ENCODE results near the gene PLA2G4D.

Gene PLA2G4D

GRCh38 chr15:42070976-42071350 lies 23.4 kb downstream of the PLA2G4D start:
- Histone ChIP-seq H3K27me3 (ENCODE audit: control insufficient read depth, insufficient read depth, low read length) (no peaks in the 10 kb centered on the region), H3K4me1 (ENCODE audit: control insufficient read depth, insufficient read depth, low read length) (no peaks in the 10 kb centered on the region), H3K4me3 (ENCODE audit: low read depth, low read length) (no peak overlapping the region), H3K27ac (ENCODE audit: low read depth, low read length) (no peak overlapping the region), H3K9ac (ENCODE audit: low read depth, low read length) (no peak overlapping the region), H3K36me3 (ENCODE audit: control insufficient read depth, insufficient read depth, low read length) (no peaks in the 10 kb centered on the region), H3K9me3 (ENCODE audit: control insufficient read depth, insufficient read depth, low read length) (no peaks in the 10 kb centered on the region)

GRCh38 chr15:42070279-42070975 lies 23.9 kb downstream of the PLA2G4D start:
- Histone ChIP-seq H3K4me1 (ENCODE audit: control insufficient read depth, insufficient read depth, low read length) (no peaks in the 10 kb centered on the region), H3K27ac (ENCODE audit: low read depth, low read length) (no peak overlapping the region), H3K4me3 (ENCODE audit: low read depth, low read length) (no peak overlapping the region), H3K36me3 (ENCODE audit: control insufficient read depth, insufficient read depth, low read length) (no peaks in the 10 kb centered on the region), H3K27me3 (ENCODE audit: control insufficient read depth, insufficient read depth, low read length) (no peaks in the 10 kb centered on the region), H3K9me3 (ENCODE audit: control insufficient read depth, insufficient read depth, low read length) (no peaks in the 10 kb centered on the region), H3K9ac (ENCODE audit: low read depth, low read length) (no peak overlapping the region)

GRCh38 chr15:42069496-42070278 lies 24.7 kb downstream of the PLA2G4D start:
- no peak overlapping the region for H3K4me3 ChIP-seq (ENCODE audit: low read depth, low read length)
- no peak overlapping the region for H3K9ac ChIP-seq (ENCODE audit: low read depth, low read length)
- no peaks in the 10 kb centered on the region for H3K4me1 ChIP-seq (ENCODE audit: control insufficient read depth, insufficient read depth, low read length)
- H3K27me3 ChIP-seq (ENCODE audit: control insufficient read depth, insufficient read depth, low read length), result no peaks in the 10 kb centered on the region
- no peaks in the 10 kb centered on the region for H3K36me3 ChIP-seq (ENCODE audit: control insufficient read depth, insufficient read depth, low read length)
- no peaks in the 10 kb centered on the region for H3K9me3 ChIP-seq (ENCODE audit: control insufficient read depth, insufficient read depth, low read length)
- H3K27ac ChIP-seq (ENCODE audit: low read depth, low read length), result no peak overlapping the region

- Histone ChIP-seq H3K36me3 (ENCODE audit: control insufficient read depth, insufficient read depth, low read length) (no peaks in the 10 kb centered on the region), H3K9ac (ENCODE audit: low read depth, low read length) (no peak overlapping the region), H3K4me1 (ENCODE audit: control insufficient read depth, insufficient read depth, low read length) (no peaks in the 10 kb centered on the region), H3K9me3 (ENCODE audit: control insufficient read depth, insufficient read depth, low read length) (no peaks in the 10 kb centered on the region), H3K27me3 (ENCODE audit: control insufficient read depth, insufficient read depth, low read length) (no peaks in the 10 kb centered on the region), H3K4me3 (ENCODE audit: low read depth, low read length) (no peak overlapping the region), H3K27ac (ENCODE audit: low read depth, low read length) (no peak overlapping the region)
Observed at GRCh38 chr15:42069025-42069424, 25.3 kb downstream of the PLA2G4D start.

- no peak overlapping the region for H3K9ac ChIP-seq (ENCODE audit: low read depth, low read length)
- H3K9me3 ChIP-seq (ENCODE audit: control insufficient read depth, insufficient read depth, low read length), result no peaks in the 10 kb centered on the region
- H3K4me1 ChIP-seq (ENCODE audit: control insufficient read depth, insufficient read depth, low read length), result no peaks in the 10 kb centered on the region
- no peaks in the 10 kb centered on the region for H3K36me3 ChIP-seq (ENCODE audit: control insufficient read depth, insufficient read depth, low read length)
- H3K27ac ChIP-seq (ENCODE audit: low read depth, low read length), result no peak overlapping the region
- H3K27me3 ChIP-seq (ENCODE audit: control insufficient read depth, insufficient read depth, low read length), result no peaks in the 10 kb centered on the region
- no peak overlapping the region for H3K4me3 ChIP-seq (ENCODE audit: low read depth, low read length)
Observed at GRCh38 chr15:42068601-42069000, 25.8 kb downstream of the PLA2G4D start.

- H3K4me1 ChIP-seq (ENCODE audit: control insufficient read depth, insufficient read depth, low read length), result no peaks in the 10 kb centered on the region
- H3K9me3 ChIP-seq (ENCODE audit: control insufficient read depth, insufficient read depth, low read length), result no peaks in the 10 kb centered on the region
- H3K27me3 ChIP-seq (ENCODE audit: control insufficient read depth, insufficient read depth, low read length), result no peaks in the 10 kb centered on the region
- no peak overlapping the region for H3K27ac ChIP-seq (ENCODE audit: low read depth, low read length)
- no peak overlapping the region for H3K9ac ChIP-seq (ENCODE audit: low read depth, low read length)
- H3K4me3 ChIP-seq (ENCODE audit: low read depth, low read length), result no peak overlapping the region
- H3K36me3 ChIP-seq (ENCODE audit: control insufficient read depth, insufficient read depth, low read length), result no peaks in the 10 kb centered on the region
Observed at GRCh38 chr15:42066764-42067415, 27.5 kb downstream of the PLA2G4D start.

GRCh38 chr15:42065468-42065867 lies 28.9 kb downstream of the PLA2G4D start:
- H3K36me3 ChIP-seq (ENCODE audit: control insufficient read depth, insufficient read depth, low read length), result no peaks in the 10 kb centered on the region
- H3K9ac ChIP-seq (ENCODE audit: low read depth, low read length), result no peak overlapping the region
- no peaks in the 10 kb centered on the region for H3K9me3 ChIP-seq (ENCODE audit: control insufficient read depth, insufficient read depth, low read length)
- H3K27ac ChIP-seq (ENCODE audit: low read depth, low read length), result no peak overlapping the region
- no peaks in the 10 kb centered on the region for H3K27me3 ChIP-seq (ENCODE audit: control insufficient read depth, insufficient read depth, low read length)
- H3K4me1 ChIP-seq (ENCODE audit: control insufficient read depth, insufficient read depth, low read length), result no peaks in the 10 kb centered on the region
- no peak overlapping the region for H3K4me3 ChIP-seq (ENCODE audit: low read depth, low read length)

- H3K4me3 ChIP-seq (ENCODE audit: low read depth, low read length), result no peak overlapping the region
- no peak overlapping the region for H3K9ac ChIP-seq (ENCODE audit: low read depth, low read length)
- no peaks in the 10 kb centered on the region for H3K27me3 ChIP-seq (ENCODE audit: control insufficient read depth, insufficient read depth, low read length)
- no peaks in the 10 kb centered on the region for H3K4me1 ChIP-seq (ENCODE audit: control insufficient read depth, insufficient read depth, low read length)
- no peak overlapping the region for H3K27ac ChIP-seq (ENCODE audit: low read depth, low read length)
- no peaks in the 10 kb centered on the region for H3K9me3 ChIP-seq (ENCODE audit: control insufficient read depth, insufficient read depth, low read length)
- H3K36me3 ChIP-seq (ENCODE audit: control insufficient read depth, insufficient read depth, low read length), result no peaks in the 10 kb centered on the region
Observed at GRCh38 chr15:42065033-42065432, 29.3 kb downstream of the PLA2G4D start.

- no peak overlapping the region for H3K27ac ChIP-seq (ENCODE audit: low read depth, low read length)
- H3K27me3 ChIP-seq (ENCODE audit: control insufficient read depth, insufficient read depth, low read length), result no peaks in the 10 kb centered on the region
- no peaks in the 10 kb centered on the region for H3K36me3 ChIP-seq (ENCODE audit: control insufficient read depth, insufficient read depth, low read length)
- H3K4me1 ChIP-seq (ENCODE audit: control insufficient read depth, insufficient read depth, low read length), result no peaks in the 10 kb centered on the region
- H3K9me3 ChIP-seq (ENCODE audit: control insufficient read depth, insufficient read depth, low read length), result no peaks in the 10 kb centered on the region
- H3K9ac ChIP-seq (ENCODE audit: low read depth, low read length), result no peak overlapping the region
- H3K4me3 ChIP-seq (ENCODE audit: low read depth, low read length), result no peak overlapping the region
Observed at GRCh38 chr15:42064271-42064670, 30.1 kb downstream of the PLA2G4D start.

- H3K27me3 ChIP-seq (ENCODE audit: control insufficient read depth, insufficient read depth, low read length), result no peaks in the 10 kb centered on the region
- H3K9me3 ChIP-seq (ENCODE audit: control insufficient read depth, insufficient read depth, low read length), result no peaks in the 10 kb centered on the region
- no peak overlapping the region for H3K4me3 ChIP-seq (ENCODE audit: low read depth, low read length)
- H3K36me3 ChIP-seq (ENCODE audit: control insufficient read depth, insufficient read depth, low read length), result no peaks in the 10 kb centered on the region
- H3K27ac ChIP-seq (ENCODE audit: low read depth, low read length), result no peak overlapping the region
- H3K9ac ChIP-seq (ENCODE audit: low read depth, low read length), result no peak overlapping the region
- H3K4me1 ChIP-seq (ENCODE audit: control insufficient read depth, insufficient read depth, low read length), result no peaks in the 10 kb centered on the region
Observed at GRCh38 chr15:42063122-42063848, 31.1 kb downstream of the PLA2G4D start.

Measured in HUES48 (cell line).